SK-N-SH treated with all-trans-retinoic acid at 6 μM for 48 hours (cell line): ENCODE results near the gene SYNGR1.

ENCODE experiments used
- ATAC-seq: fragments of 200-7000 bp; cut with Tn5 transposase; 3 replicates; pipeline ENCODE4 v1.9.1; 2020; ENCODE audit warnings: mild to moderate bottlenecking, moderate library complexity
- ARNTL ChIP-seq: fragments of 450-650 bp; formaldehyde crosslinking; IDR thresholded peaks from 2 replicates; pipeline ENCODE4 v1.5.0; 2020; ENCODE audit warnings: low read depth, mild to moderate bottlenecking, moderate library complexity, borderline replicate concordance
- BACH2 ChIP-seq: fragments of 250-450 bp; sonication (Bioruptor Pico); IDR thresholded peaks from 2 replicates; pipeline ENCODE4 v1.9.0; 2021; ENCODE audit warnings: mild to moderate bottlenecking, borderline replicate concordance
- CSDC2 ChIP-seq: fragments of 250-450 bp; sonication (Bioruptor Pico); IDR thresholded peaks from 2 replicates; pipeline ENCODE4 v1.5.0; 2020; ENCODE audit warnings: mild to moderate bottlenecking, moderate library complexity
- ESRRG ChIP-seq: fragments of 250-450 bp; sonication (Bioruptor Pico); IDR thresholded peaks from 2 replicates; pipeline ENCODE4 v1.6.1; 2021; ENCODE audit warnings: mild to moderate bottlenecking
- GLIS3 ChIP-seq: fragments of 250-450 bp; sonication (Bioruptor Pico); IDR thresholded peaks from 2 replicates; pipeline ENCODE4 v1.5.0; 2020; ENCODE audit warnings: mild to moderate bottlenecking, moderate library complexity
- ISL1 ChIP-seq: fragments of 250-450 bp; sonication (Bioruptor Pico); IDR thresholded peaks from 2 replicates; pipeline ENCODE4 v2.1.2; 2022; ENCODE audit warnings: mild to moderate bottlenecking, moderate library complexity
- OSR1 ChIP-seq: fragments of 250-450 bp; sonication (Bioruptor Pico); IDR thresholded peaks from 2 replicates; pipeline ENCODE4 v1.8.0; 2022; ENCODE audit warnings: moderate library complexity, mild to moderate bottlenecking, inconsistent platforms
- PPARA ChIP-seq: fragments of 250-450 bp; sonication (Bioruptor Pico); IDR thresholded peaks from 2 replicates; pipeline ENCODE4 v1.5.0; 2020; ENCODE audit warnings: mild to moderate bottlenecking, borderline replicate concordance
- RARB ChIP-seq: fragments of 250-450 bp; sonication (Bioruptor Pico); IDR thresholded peaks from 2 replicates; pipeline ENCODE4 v1.8.0; 2021; ENCODE audit warnings: mild to moderate bottlenecking, moderate library complexity
- SNAI2 ChIP-seq: fragments of 250-450 bp; sonication (Bioruptor Pico); IDR thresholded peaks from 2 replicates; pipeline ENCODE4 v1.5.0; 2020; ENCODE audit warnings: mild to moderate bottlenecking, moderate library complexity
- TCF4 ChIP-seq: fragments of 250-450 bp; sonication (Bioruptor Pico); IDR thresholded peaks from 2 replicates; pipeline ENCODE4 v1.8.0; 2021; ENCODE audit warnings: mild to moderate bottlenecking, moderate library complexity, borderline replicate concordance
- ZC3H10 ChIP-seq: fragments of 250-450 bp; sonication (Bioruptor Pico); IDR thresholded peaks from 2 replicates; pipeline ENCODE4 v1.5.1; 2021; ENCODE audit warnings: mild to moderate bottlenecking, moderate library complexity
- ZFP3 ChIP-seq: fragments of 250-450 bp; sonication (Bioruptor Pico); IDR thresholded peaks from 2 replicates; pipeline ENCODE4 v1.5.0; 2020; ENCODE audit warnings: mild to moderate bottlenecking, moderate library complexity
- ZFP30 ChIP-seq: fragments of 450-650 bp; formaldehyde crosslinking; IDR thresholded peaks from 2 replicates; pipeline ENCODE4 v1.5.0; 2022; ENCODE audit warnings: mild to moderate bottlenecking, moderate library complexity
- ZNF565 ChIP-seq: fragments of 450-650 bp; formaldehyde crosslinking; conservative IDR thresholded peaks from 2 replicates; pipeline ENCODE4 v1.5.0; 2020; ENCODE audit warnings: low read depth, mild to moderate bottlenecking, moderate library complexity
- ZNF70 ChIP-seq: fragments of 450-650 bp; formaldehyde crosslinking; IDR thresholded peaks from 2 replicates; pipeline ENCODE4 v1.5.0; 2020; ENCODE audit warnings: mild to moderate bottlenecking, moderate library complexity
- ZNF8 ChIP-seq: fragments of 450-650 bp; formaldehyde crosslinking; IDR thresholded peaks from 2 replicates; pipeline ENCODE4 v1.5.0; 2020; ENCODE audit warnings: mild to moderate bottlenecking, moderate library complexity
- TF ChIP-seq, protein P1 (sequence below): fragments of 250-450 bp; sonication (Bioruptor Pico); IDR thresholded peaks from 2 replicates; pipeline ENCODE4 v1.5.0; 2020; ENCODE audit warnings: mild to moderate bottlenecking, moderate library complexity
- TF ChIP-seq, protein P2 (sequence below): fragments of 250-450 bp; sonication (Bioruptor Pico); IDR thresholded peaks from 2 replicates; pipeline ENCODE4 v1.8.0; 2021; ENCODE audit warnings: low read depth, mild to moderate bottlenecking, moderate library complexity, borderline replicate concordance
- TF ChIP-seq, protein P3 (sequence below): fragments of 250-450 bp; sonication (Bioruptor Pico); IDR thresholded peaks from 2 replicates; pipeline ENCODE4 v1.8.0; 2020; ENCODE audit warnings: mild to moderate bottlenecking, moderate library complexity, borderline replicate concordance
- TF ChIP-seq, protein P4 (sequence below): fragments of 250-450 bp; sonication (Bioruptor Pico); IDR thresholded peaks from 2 replicates; pipeline ENCODE4 v1.5.1; 2021; ENCODE audit warnings: mild to moderate bottlenecking, moderate library complexity
- TF ChIP-seq, protein P5 (sequence below): fragments of 250-450 bp; sonication (Bioruptor Pico); IDR thresholded peaks from 2 replicates; pipeline ENCODE4 v1.5.1; 2020; ENCODE audit warnings: low read depth, mild to moderate bottlenecking, moderate library complexity

The SYNGR1 gene

DNA sequence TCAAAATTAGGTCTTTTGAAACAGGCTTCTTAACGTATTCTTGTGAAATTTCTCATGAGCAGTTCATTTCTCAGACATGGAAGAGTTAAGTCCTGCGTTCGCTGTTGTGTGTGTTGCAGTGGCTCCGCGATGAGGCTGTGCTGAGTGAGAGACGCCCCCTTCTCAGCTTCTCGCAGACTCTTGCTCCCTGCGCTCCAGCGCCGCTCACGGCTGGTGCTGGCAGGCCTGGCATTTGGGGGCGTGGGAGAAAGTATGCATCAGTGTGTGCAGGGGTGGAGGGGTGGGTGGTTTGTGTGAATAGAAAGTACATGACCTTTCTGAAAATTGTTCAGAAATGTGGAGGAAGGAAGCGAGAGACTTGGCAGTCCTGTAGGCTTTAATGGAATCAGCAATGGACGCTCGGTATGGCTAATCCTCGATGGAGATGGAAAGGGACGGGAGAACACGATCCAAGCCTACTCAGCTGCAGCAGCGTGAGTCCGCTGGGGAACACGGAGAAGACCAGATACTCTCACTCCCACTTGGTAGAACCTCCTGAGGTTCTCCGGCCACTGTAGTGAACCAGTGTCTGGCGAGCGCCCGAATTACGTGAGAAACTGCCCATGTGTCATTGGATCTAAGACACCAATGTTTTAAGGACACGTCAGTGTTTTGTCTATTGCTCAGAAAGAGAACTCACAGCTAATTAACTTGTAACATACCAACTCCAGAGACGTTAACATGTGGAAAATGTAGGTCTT is 55.7 kb downstream of the SYNGR1 start:
- no peak for TF ChIP-seq RARB
- no peak for ATAC-seq

DNA sequence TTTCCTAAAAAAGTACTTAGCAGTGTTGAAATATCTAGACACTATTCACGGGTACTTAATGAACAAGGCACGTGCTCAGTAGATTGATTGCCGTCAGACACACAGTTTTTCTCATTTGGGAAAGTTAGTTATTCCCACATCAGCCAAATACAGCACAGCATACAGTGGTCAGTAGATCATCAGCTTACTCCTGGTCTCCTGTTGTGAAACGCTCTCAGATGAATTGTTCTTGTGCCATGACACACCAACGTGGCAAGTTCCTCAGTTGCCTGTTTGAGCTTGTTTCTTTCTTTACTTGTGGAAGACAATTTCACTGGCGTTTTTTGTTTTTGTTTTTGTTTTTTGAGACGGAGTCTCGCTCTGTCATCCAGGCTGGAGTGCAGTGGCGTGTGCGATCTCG is 58.4 kb downstream of the SYNGR1 start:
- TF ChIP-seq, protein P1, sequence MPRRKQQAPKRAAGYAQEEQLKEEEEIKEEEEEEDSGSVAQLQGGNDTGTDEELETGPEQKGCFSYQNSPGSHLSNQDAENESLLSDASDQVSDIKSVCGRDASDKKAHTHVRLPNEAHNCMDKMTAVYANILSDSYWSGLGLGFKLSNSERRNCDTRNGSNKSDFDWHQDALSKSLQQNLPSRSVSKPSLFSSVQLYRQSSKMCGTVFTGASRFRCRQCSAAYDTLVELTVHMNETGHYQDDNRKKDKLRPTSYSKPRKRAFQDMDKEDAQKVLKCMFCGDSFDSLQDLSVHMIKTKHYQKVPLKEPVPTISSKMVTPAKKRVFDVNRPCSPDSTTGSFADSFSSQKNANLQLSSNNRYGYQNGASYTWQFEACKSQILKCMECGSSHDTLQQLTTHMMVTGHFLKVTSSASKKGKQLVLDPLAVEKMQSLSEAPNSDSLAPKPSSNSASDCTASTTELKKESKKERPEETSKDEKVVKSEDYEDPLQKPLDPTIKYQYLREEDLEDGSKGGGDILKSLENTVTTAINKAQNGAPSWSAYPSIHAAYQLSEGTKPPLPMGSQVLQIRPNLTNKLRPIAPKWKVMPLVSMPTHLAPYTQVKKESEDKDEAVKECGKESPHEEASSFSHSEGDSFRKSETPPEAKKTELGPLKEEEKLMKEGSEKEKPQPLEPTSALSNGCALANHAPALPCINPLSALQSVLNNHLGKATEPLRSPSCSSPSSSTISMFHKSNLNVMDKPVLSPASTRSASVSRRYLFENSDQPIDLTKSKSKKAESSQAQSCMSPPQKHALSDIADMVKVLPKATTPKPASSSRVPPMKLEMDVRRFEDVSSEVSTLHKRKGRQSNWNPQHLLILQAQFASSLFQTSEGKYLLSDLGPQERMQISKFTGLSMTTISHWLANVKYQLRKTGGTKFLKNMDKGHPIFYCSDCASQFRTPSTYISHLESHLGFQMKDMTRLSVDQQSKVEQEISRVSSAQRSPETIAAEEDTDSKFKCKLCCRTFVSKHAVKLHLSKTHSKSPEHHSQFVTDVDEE: no peak
- no peak for TF ChIP-seq ZNF565 (CRISPR knock-in tag)
- TF ChIP-seq GLIS3 (CRISPR knock-in tag): no peak
- no peak for TF ChIP-seq RARB
- ATAC-seq: no peak

DNA sequence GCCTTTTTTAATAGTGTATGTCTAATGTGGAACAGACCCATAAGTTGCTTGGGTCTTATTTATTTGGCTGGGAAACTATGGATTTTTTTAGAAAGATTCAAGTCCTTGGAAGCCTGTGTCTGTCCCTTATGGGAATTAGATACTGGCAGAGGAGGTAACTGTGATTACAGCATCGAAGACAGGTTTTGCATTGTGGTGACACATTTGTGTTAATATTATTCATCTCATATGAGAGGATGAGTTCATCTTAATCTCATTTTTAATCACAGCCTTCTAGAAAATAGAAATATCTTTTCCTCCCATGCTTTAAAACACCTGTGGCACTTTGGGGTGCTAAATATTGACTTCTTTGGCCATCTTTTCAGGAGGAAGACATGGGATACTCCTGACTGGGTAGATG is 59.0 kb downstream of the SYNGR1 start:
- ATAC-seq: no peak
- TF ChIP-seq, protein P2, sequence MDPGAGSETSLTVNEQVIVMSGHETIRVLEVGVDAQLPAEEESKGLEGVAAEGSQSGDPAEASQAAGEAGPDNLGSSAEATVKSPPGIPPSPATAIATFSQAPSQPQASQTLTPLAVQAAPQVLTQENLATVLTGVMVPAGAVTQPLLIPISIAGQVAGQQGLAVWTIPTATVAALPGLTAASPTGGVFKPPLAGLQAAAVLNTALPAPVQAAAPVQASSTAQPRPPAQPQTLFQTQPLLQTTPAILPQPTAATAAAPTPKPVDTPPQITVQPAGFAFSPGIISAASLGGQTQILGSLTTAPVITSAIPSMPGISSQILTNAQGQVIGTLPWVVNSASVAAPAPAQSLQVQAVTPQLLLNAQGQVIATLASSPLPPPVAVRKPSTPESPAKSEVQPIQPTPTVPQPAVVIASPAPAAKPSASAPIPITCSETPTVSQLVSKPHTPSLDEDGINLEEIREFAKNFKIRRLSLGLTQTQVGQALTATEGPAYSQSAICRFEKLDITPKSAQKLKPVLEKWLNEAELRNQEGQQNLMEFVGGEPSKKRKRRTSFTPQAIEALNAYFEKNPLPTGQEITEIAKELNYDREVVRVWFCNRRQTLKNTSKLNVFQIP (CRISPR knock-in tag): no peak
- TF ChIP-seq ZNF70 (CRISPR knock-in tag) (no peak), ESRRG (no peak), TCF4 (no peak), RARB (no peak)
- TF ChIP-seq, all 23 proteins: peak for 0

DNA sequence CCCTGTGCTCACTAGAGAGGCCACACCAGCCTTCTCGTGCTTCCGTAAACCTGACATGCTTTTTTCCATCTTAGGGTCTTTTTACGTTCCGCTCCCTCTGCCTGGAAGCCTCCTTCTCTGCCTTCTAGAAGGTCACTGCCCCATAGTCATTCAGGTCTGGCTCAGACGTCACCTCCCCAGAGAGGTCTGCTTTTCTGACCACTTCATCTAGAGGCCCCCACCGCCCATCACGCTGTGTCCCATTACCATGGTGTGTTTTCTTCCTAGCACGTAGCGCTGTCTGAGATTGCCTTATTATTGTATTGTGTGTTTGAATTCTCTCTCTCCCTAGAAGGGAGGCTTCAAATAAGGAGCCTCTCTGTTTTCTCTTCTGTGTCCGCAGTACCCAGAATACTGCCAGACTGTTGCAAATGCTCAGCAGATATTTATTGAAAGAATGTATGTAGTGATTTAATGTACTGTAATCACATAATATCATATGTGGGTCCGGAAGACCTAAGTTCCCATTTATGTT is 59.8 kb downstream of the SYNGR1 start:
- no peak for ATAC-seq
- no peak for TF ChIP-seq ISL1 (CRISPR knock-in tag)
- TF ChIP-seq TCF4: no peak
- TF ChIP-seq OSR1 (CRISPR knock-in tag): no peak
- no peak for TF ChIP-seq GLIS3 (CRISPR knock-in tag)
- TF ChIP-seq ZFP30: no peak
- no peak for TF ChIP-seq ZNF565 (CRISPR knock-in tag)
- TF ChIP-seq ZNF8 (CRISPR knock-in tag): no peak
- TF ChIP-seq PPARA: no peak
- TF ChIP-seq ZNF70 (CRISPR knock-in tag): no peak
- no peak for TF ChIP-seq ARNTL
- TF ChIP-seq RARB: no peak
- TF ChIP-seq ESRRG: no peak
- no peak for TF ChIP-seq ZFP3 (CRISPR knock-in tag)
- no peak for TF ChIP-seq ZC3H10 (CRISPR knock-in tag)
- no peak for TF ChIP-seq BACH2 (CRISPR knock-in tag)
- no peak for TF ChIP-seq CSDC2 (CRISPR knock-in tag)
- TF ChIP-seq, protein P3, sequence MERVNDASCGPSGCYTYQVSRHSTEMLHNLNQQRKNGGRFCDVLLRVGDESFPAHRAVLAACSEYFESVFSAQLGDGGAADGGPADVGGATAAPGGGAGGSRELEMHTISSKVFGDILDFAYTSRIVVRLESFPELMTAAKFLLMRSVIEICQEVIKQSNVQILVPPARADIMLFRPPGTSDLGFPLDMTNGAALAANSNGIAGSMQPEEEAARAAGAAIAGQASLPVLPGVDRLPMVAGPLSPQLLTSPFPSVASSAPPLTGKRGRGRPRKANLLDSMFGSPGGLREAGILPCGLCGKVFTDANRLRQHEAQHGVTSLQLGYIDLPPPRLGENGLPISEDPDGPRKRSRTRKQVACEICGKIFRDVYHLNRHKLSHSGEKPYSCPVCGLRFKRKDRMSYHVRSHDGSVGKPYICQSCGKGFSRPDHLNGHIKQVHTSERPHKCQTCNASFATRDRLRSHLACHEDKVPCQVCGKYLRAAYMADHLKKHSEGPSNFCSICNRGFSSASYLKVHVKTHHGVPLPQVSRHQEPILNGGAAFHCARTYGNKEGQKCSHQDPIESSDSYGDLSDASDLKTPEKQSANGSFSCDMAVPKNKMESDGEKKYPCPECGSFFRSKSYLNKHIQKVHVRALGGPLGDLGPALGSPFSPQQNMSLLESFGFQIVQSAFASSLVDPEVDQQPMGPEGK (CRISPR knock-in tag): no peak

DNA sequence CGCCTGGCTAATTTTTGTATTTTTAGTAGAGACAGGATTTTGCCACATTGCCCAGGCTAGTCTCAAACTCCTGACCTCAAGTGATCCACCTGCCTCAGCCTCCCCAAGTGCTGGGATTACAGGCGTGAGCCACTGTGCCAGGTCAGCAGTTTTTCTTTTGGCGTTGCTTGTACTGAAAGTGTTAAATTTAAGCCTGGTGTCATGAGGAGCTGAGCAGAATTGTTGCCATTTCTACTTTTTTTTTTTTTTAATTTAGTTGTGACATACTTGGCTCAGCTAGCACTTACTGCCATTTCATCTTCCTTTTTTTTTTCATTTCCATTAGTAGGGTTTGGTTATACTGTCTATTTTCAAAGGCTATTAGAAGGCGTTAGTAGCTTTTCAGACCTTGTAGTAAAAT is 60.5 kb downstream of the SYNGR1 start:
- no peak for ATAC-seq
- TF ChIP-seq OSR1 (CRISPR knock-in tag) (no peak), CSDC2 (CRISPR knock-in tag) (no peak), SNAI2 (CRISPR knock-in tag) (no peak), RARB (no peak), ZFP30 (no peak), BACH2 (CRISPR knock-in tag) (no peak), ZFP3 (CRISPR knock-in tag) (no peak)
- TF ChIP-seq, protein P4, sequence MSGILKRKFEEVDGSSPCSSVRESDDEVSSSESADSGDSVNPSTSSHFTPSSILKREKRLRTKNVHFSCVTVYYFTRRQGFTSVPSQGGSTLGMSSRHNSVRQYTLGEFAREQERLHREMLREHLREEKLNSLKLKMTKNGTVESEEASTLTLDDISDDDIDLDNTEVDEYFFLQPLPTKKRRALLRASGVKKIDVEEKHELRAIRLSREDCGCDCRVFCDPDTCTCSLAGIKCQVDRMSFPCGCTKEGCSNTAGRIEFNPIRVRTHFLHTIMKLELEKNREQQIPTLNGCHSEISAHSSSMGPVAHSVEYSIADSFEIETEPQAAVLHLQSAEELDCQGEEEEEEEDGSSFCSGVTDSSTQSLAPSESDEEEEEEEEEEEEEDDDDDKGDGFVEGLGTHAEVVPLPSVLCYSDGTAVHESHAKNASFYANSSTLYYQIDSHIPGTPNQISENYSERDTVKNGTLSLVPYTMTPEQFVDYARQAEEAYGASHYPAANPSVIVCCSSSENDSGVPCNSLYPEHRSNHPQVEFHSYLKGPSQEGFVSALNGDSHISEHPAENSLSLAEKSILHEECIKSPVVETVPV: no peak
- TF ChIP-seq, protein P2 (CRISPR knock-in tag): no peak
- TF ChIP-seq, protein P3 (CRISPR knock-in tag): no peak
- TF ChIP-seq, protein P5, sequence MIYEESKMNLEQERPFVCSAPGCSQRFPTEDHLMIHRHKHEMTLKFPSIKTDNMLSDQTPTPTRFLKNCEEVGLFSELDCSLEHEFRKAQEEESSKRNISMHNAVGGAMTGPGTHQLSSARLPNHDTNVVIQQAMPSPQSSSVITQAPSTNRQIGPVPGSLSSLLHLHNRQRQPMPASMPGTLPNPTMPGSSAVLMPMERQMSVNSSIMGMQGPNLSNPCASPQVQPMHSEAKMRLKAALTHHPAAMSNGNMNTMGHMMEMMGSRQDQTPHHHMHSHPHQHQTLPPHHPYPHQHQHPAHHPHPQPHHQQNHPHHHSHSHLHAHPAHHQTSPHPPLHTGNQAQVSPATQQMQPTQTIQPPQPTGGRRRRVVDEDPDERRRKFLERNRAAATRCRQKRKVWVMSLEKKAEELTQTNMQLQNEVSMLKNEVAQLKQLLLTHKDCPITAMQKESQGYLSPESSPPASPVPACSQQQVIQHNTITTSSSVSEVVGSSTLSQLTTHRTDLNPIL: no peak
